GM12892 (cell line): Measurements from ENCODE around the gene AGBL2.

Experiments
- POLR2A ChIP-seq: IDR thresholded peaks from 2 replicates; pipeline ENCODE4 v1.6.1; 2011; ENCODE audit warnings: low read depth, low read length, control low read depth
- POLR2AphosphoS5 ChIP-seq: IDR thresholded peaks from 2 replicates; pipeline ENCODE4 v1.6.1; 2011; ENCODE audit warnings: low read depth, low read length, control low read depth

DNA sequence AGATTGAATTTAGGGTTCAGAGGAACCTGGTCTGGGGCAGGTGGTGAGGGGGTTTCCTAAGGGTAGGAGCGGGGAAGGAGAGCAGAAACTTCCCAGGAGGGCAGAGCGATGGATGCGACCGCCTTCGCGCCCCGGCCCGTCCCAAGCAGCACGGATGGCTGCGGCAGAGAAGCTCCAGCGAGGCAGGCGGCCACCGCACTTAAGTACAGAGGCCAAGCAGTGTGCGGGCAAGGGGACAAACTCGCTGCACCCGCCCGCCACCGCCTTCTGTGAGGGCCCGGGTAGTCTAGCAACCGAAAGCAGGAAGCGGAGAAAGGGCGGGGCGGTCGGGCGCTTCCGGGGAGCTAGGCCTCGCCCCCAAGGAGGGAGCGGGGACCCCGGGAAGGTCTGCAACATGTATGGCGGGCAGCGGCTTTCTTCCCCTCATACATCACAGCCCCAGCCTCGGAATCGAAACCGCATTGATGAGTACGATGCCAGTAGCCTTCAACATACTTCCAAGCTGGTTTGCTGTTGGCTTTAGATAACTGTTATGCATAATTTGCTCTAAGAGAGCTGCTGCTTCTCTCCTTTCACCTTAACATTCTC lies at the start of gene AGBL2:
- TF ChIP-seq POLR2AphosphoS5: peak; percentile 93
- peak; percentile 94 for TF ChIP-seq POLR2A
